Measurements from ENCODE around the gene PDIA4.
A peak's percentile ranks its signal among the peaks of the same experiment; 100 is the strongest.

Gene PDIA4

GRCh38 chr7:149072438-149072775 is 44.1 kb upstream of the PDIA4 start:
- no peaks in the 10 kb centered on the region for H3K9me3 ChIP-seq (ENCODE audit: severe bottlenecking)
- DNase-seq (ENCODE audit: low spot score) (no peak), ATAC-seq (ENCODE audit: low read depth) (no peak)
- no peak overlapping the region for H3K4me3 ChIP-seq (ENCODE audit: severe bottlenecking)
- TF ChIP-seq, protein P1, sequence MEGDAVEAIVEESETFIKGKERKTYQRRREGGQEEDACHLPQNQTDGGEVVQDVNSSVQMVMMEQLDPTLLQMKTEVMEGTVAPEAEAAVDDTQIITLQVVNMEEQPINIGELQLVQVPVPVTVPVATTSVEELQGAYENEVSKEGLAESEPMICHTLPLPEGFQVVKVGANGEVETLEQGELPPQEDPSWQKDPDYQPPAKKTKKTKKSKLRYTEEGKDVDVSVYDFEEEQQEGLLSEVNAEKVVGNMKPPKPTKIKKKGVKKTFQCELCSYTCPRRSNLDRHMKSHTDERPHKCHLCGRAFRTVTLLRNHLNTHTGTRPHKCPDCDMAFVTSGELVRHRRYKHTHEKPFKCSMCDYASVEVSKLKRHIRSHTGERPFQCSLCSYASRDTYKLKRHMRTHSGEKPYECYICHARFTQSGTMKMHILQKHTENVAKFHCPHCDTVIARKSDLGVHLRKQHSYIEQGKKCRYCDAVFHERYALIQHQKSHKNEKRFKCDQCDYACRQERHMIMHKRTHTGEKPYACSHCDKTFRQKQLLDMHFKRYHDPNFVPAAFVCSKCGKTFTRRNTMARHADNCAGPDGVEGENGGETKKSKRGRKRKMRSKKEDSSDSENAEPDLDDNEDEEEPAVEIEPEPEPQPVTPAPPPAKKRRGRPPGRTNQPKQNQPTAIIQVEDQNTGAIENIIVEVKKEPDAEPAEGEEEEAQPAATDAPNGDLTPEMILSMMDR (IDR thresholded peaks at IDR 0.05; ENCODE audit: poor library complexity, severe bottlenecking), result no peak
- no peak overlapping the region for H3K27ac ChIP-seq (ENCODE audit: poor library complexity, severe bottlenecking)
- no peaks in the 10 kb centered on the region for H3K4me1 ChIP-seq (ENCODE audit: insufficient read depth, poor library complexity, severe bottlenecking)
- H3K36me3 ChIP-seq (ENCODE audit: low read depth), result peaks cover 37% of the 10 kb centered on the region
- no peaks in the 10 kb centered on the region for H3K27me3 ChIP-seq (ENCODE audit: insufficient read depth, poor library complexity, severe bottlenecking)

- TF ChIP-seq, protein P1 (IDR thresholded peaks at IDR 0.05; ENCODE audit: poor library complexity, severe bottlenecking), result peak; percentile 46
- DNase-seq (ENCODE audit: low spot score) (no peak), ATAC-seq (ENCODE audit: low read depth) (no peak)
- H3K9me3 ChIP-seq (ENCODE audit: severe bottlenecking), result no peaks in the 10 kb centered on the region
- no peak overlapping the region for H3K27ac ChIP-seq (ENCODE audit: poor library complexity, severe bottlenecking)
- no peaks in the 10 kb centered on the region for H3K27me3 ChIP-seq (ENCODE audit: insufficient read depth, poor library complexity, severe bottlenecking)
- H3K36me3 ChIP-seq (ENCODE audit: low read depth), result peaks cover 34% of the 10 kb centered on the region
- H3K4me1 ChIP-seq (ENCODE audit: insufficient read depth, poor library complexity, severe bottlenecking), result no peaks in the 10 kb centered on the region
- no peak overlapping the region for H3K4me3 ChIP-seq (ENCODE audit: severe bottlenecking)
Observed at GRCh38 chr7:149071641-149072437, 43.5 kb upstream of the PDIA4 start.

- Histone ChIP-seq H3K9me3 (ENCODE audit: severe bottlenecking) (no peaks in the 10 kb centered on the region), H3K4me3 (ENCODE audit: severe bottlenecking) (no peak overlapping the region), H3K36me3 (ENCODE audit: low read depth) (peaks cover 33% of the 10 kb centered on the region), H3K4me1 (ENCODE audit: insufficient read depth, poor library complexity, severe bottlenecking) (no peaks in the 10 kb centered on the region), H3K27ac (ENCODE audit: poor library complexity, severe bottlenecking) (no peak overlapping the region), H3K27me3 (ENCODE audit: insufficient read depth, poor library complexity, severe bottlenecking) (no peaks in the 10 kb centered on the region)
- ATAC-seq (ENCODE audit: low read depth) (no peak), DNase-seq (ENCODE audit: low spot score) (no peak)
- TF ChIP-seq, protein P1 (IDR thresholded peaks at IDR 0.05; ENCODE audit: poor library complexity, severe bottlenecking), result no peak
Observed at GRCh38 chr7:149071182-149071635, 42.9 kb upstream of the PDIA4 start.

DNA sequence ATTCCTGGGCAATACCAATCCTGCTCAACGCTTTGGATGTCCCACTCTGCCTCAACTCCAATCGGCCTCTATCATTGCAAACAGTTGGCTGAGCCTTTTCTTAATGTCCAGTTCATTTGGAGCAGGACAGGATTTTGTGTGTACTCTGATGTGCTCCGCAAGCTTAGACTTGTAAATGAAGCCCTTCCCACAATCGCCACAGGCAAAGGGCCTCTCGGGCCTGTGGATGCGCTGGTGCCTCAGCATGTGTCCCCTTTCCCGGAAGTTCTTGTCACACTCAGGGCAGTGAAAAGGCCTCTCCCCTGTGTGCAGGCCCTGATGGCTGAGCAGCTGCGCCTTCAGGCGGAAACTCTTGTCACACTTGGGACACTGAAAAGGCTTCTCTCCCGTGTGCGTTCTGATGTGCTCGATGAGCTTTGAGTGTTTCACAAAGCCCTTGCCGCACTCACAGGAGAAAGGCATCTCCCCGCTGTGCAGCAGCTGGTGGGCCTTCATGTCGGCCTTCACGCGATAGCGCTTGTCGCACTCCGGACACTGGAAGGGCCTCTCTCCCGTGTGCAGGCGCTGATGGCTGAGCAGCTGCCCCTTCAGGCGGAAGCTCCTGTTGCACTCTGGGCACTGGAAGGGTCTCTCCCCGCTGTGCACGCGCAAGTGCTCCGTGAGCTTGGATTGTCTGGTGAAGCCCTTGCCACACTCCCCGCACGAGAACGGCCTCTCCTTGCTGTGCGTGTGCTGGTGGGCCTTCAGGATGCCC is 42.2 kb upstream of the PDIA4 start:
- Histone ChIP-seq H3K4me1 (ENCODE audit: insufficient read depth, poor library complexity, severe bottlenecking) (no peaks in the 10 kb centered on the region), H3K36me3 (ENCODE audit: low read depth) (peaks cover 33% of the 10 kb centered on the region), H3K27ac (ENCODE audit: poor library complexity, severe bottlenecking) (no peak overlapping the region), H3K27me3 (ENCODE audit: insufficient read depth, poor library complexity, severe bottlenecking) (no peaks in the 10 kb centered on the region), H3K4me3 (ENCODE audit: severe bottlenecking) (no peak overlapping the region), H3K9me3 (ENCODE audit: severe bottlenecking) (no peaks in the 10 kb centered on the region)
- TF ChIP-seq, protein P1 (IDR thresholded peaks at IDR 0.05; ENCODE audit: poor library complexity, severe bottlenecking), result no peak
- no peak for ATAC-seq (ENCODE audit: low read depth)
- no peak for DNase-seq (ENCODE audit: low spot score)

Data from RWPE2 (cell line).